Measurements from ENCODE around the gene TOR1AIP1. TPM values are rescaled to one million over a fixed set of nuclear protein-coding genes. Genes with fewer than 3 reads are reported as not detected.

Gene TOR1AIP1
- total and polyA plus RNA-seq, 2 of the 4 experiments (the other 2 are of a cell fraction) = 20.7 to 64.5 TPM

DNA sequence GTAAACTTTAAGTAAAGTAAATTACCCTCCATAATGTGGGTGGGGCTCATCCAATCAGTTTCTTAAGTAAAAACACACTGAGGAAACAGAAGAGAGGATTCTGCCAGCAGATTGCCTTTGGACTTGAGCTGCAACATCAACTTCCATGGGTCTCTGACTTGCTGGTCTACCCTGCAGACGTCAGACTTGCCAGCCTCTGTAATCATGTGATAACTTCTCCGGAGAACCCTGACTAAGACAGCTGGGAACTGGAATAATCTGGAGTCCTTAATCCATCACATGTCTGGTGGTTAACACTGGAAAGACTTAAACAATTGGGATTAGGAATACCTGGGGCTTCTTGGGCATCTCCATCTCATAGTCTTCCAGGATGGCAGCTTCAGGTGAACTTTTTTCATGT lies 59.4 kb downstream of the TOR1AIP1 start:
- dilution Hi-C loops (cut with HindIII; ENCODE audit: low sequenced_read_pairs, unreplicated experiment) (no loop called here), in situ Hi-C loops (cut with MboI; ENCODE audit: low sequenced_read_pairs) (no loop called here), intact Hi-C loops (cut with micrococcal nuclease) (no loop called here)
- H3K9me3 ChIP-seq (ENCODE audit: control insufficient read depth, insufficient read depth, low read length) = no peaks in the 10 kb centered on the region
- no peaks in the 10 kb centered on the region for H3K4me1 ChIP-seq (ENCODE audit: control insufficient read depth, insufficient read depth, low read length)
- H3K27me3 ChIP-seq (ENCODE audit: control insufficient read depth, insufficient read depth, low read length) = peaks cover under 1% of the 10 kb centered on the region
- H4K5ac ChIP-seq (ENCODE audit: low read depth, low read length) = no peak overlapping the region
- CTCF ChIA-PET = no interaction called here
- H3K79me1 ChIP-seq (ENCODE audit: low read depth in 1 of 2, low read length in 2 of 2) = no peaks in the 10 kb centered on the region
- no peak overlapping the region for H2BK20ac ChIP-seq (ENCODE audit: low read depth, low read length)
- H2AFZ ChIP-seq (replicated peaks; ENCODE audit: low read length, poor library complexity) = no peak overlapping the region
- H2AK9ac ChIP-seq (replicated peaks; ENCODE audit: low read depth, low read length, poor library complexity) = no peak overlapping the region
- no peak overlapping the region for H3K18ac ChIP-seq (ENCODE audit: low read depth, low read length)
- H2BK15ac ChIP-seq (ENCODE audit: low read depth, low read length) = no peak overlapping the region
- H2BK120ac ChIP-seq (ENCODE audit: low read depth, low read length) = no peak overlapping the region
- no peaks in the 10 kb centered on the region for H3K9me1 ChIP-seq (ENCODE audit: insufficient read depth, low read length)
- no peak overlapping the region for H3K14ac ChIP-seq (replicated peaks; ENCODE audit: low read depth, low read length)
- no peak for DNase-seq
- no peaks in the 10 kb centered on the region for H4K20me1 ChIP-seq (ENCODE audit: insufficient read depth, low read length)
- H3K9ac ChIP-seq (ENCODE audit: low read depth, low read length) = no peak overlapping the region
- H3K4me3 ChIP-seq (ENCODE audit: insufficient read depth, low read depth, low read length) = no peak overlapping the region
- no peak overlapping the region for H3K4ac ChIP-seq (ENCODE audit: low read depth, low read length)
- H3K27ac ChIP-seq (ENCODE audit: insufficient read depth, low read length) = no peak overlapping the region
- WGBS, 2 experiments (ENCODE audit: extremely low coverage in 2 of 2, insufficient read length in 1 of 2) = 33% methylated on average over 1 of the region's 2 CpGs; no CpG with 5 or more reads in 1 of the 2 experiments
- no peak overlapping the region for H3K56ac ChIP-seq (ENCODE audit: extremely low read depth, insufficient read depth, low read length)
- BruUV-seq (replicated peaks) = no TSS peak
- no peak overlapping the region for H4K91ac ChIP-seq (ENCODE audit: insufficient read depth, low read depth, low read length)
- H2AK5ac ChIP-seq (ENCODE audit: low read depth, low read length) = no peak overlapping the region
- no peaks in the 10 kb centered on the region for H3K36me3 ChIP-seq (ENCODE audit: control insufficient read depth, insufficient read depth, low read length)
- no peak for ATAC-seq (ENCODE audit: low read depth)
- no peak overlapping the region for H3K23ac ChIP-seq (ENCODE audit: low read depth, low read length)
- TF ChIP-seq, protein P1, sequence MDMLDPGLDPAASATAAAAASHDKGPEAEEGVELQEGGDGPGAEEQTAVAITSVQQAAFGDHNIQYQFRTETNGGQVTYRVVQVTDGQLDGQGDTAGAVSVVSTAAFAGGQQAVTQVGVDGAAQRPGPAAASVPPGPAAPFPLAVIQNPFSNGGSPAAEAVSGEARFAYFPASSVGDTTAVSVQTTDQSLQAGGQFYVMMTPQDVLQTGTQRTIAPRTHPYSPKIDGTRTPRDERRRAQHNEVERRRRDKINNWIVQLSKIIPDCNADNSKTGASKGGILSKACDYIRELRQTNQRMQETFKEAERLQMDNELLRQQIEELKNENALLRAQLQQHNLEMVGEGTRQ (IDR thresholded peaks at IDR 0.05; ENCODE audit: low read depth, low read length) = no peak
- TF ChIP-seq CEBPB (IDR thresholded peaks at IDR 0.05; ENCODE audit: low read depth, low read length) (no peak), CHD1 (IDR thresholded peaks at IDR 0.05; ENCODE audit: low read depth, low read length) (no peak), MAZ (IDR thresholded peaks at IDR 0.05; ENCODE audit: borderline replicate concordance, low read depth, low read length) (no peak), SMC3 (IDR thresholded peaks at IDR 0.05; ENCODE audit: low read depth, low read length) (no peak), NFE2L2 (IDR thresholded peaks at IDR 0.05; ENCODE audit: low read depth, low read length) (no peak), RAD21 (IDR thresholded peaks at IDR 0.05; ENCODE audit: low read length) (no peak), POLR2A (IDR thresholded peaks at IDR 0.05; ENCODE audit: low read depth, low read length) (no peak), MXI1 (IDR thresholded peaks at IDR 0.05; ENCODE audit: borderline replicate concordance, low read depth, low read length) (no peak), FOS (IDR thresholded peaks at IDR 0.05; ENCODE audit: low read depth, low read length) (no peak), RCOR1 (IDR thresholded peaks at IDR 0.05; ENCODE audit: insufficient replicate concordance, low read length) (no peak), BHLHE40 (IDR thresholded peaks at IDR 0.05; ENCODE audit: low read depth, low read length) (no peak)
- TF ChIP-seq, protein P2, sequence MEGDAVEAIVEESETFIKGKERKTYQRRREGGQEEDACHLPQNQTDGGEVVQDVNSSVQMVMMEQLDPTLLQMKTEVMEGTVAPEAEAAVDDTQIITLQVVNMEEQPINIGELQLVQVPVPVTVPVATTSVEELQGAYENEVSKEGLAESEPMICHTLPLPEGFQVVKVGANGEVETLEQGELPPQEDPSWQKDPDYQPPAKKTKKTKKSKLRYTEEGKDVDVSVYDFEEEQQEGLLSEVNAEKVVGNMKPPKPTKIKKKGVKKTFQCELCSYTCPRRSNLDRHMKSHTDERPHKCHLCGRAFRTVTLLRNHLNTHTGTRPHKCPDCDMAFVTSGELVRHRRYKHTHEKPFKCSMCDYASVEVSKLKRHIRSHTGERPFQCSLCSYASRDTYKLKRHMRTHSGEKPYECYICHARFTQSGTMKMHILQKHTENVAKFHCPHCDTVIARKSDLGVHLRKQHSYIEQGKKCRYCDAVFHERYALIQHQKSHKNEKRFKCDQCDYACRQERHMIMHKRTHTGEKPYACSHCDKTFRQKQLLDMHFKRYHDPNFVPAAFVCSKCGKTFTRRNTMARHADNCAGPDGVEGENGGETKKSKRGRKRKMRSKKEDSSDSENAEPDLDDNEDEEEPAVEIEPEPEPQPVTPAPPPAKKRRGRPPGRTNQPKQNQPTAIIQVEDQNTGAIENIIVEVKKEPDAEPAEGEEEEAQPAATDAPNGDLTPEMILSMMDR (conservative IDR thresholded peaks at IDR 0.05; ENCODE audit: low read depth, low read length) = no peak
- TF ChIP-seq, protein P3, sequence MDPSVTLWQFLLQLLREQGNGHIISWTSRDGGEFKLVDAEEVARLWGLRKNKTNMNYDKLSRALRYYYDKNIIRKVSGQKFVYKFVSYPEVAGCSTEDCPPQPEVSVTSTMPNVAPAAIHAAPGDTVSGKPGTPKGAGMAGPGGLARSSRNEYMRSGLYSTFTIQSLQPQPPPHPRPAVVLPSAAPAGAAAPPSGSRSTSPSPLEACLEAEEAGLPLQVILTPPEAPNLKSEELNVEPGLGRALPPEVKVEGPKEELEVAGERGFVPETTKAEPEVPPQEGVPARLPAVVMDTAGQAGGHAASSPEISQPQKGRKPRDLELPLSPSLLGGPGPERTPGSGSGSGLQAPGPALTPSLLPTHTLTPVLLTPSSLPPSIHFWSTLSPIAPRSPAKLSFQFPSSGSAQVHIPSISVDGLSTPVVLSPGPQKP (IDR thresholded peaks at IDR 0.05; ENCODE audit: borderline replicate concordance, low read depth, low read length) = no peak
- no peak overlapping the region for H4K8ac ChIP-seq (ENCODE audit: low read depth in 2 of 2, low read length in 2 of 2)
- no peak overlapping the region for H3K4me2 ChIP-seq (ENCODE audit: low read depth, low read length)
- no peak overlapping the region for H2BK5ac ChIP-seq (ENCODE audit: low read depth, low read length, poor library complexity, severe bottlenecking)
- POLR2A ChIA-PET (ENCODE audit: unreplicated experiment) = no interaction called here

All from IMR-90 (cell line).